Adrenal gland (tissue), 5 donors: ENCODE results near the gene RASSF5.

Experiments
- POLR2A ChIP-seq, 2 donors: fragments of 450-650 bp; IDR thresholded peaks; one replicate each; pipeline ENCODE4 v1.6.1; 2017; ENCODE audit warnings: antibody characterized with exemption in 2 of 2, mild to moderate bottlenecking in 2 of 2, moderate library complexity in 1 of 2
- TF ChIP-seq, protein P1 (sequence below), 6 experiments: fragments of 450-650 bp in 4 of 6; fragments of 200-600 bp in 2 of 6; sonication (generic) in 1 of 6; IDR thresholded peaks; 1 replicate in 5 of 6; 2 replicates in 1 of 6; pipeline versions ENCODE4 v1.5.1 to v1.8.0; 2016 to 2021; ENCODE audit warnings: antibody characterized with exemption in 6 of 6, mild to moderate bottlenecking in 2 of 6, moderate library complexity in 1 of 6
- donor health status: DM: no; HTN: no; CAD: no.

DNA sequence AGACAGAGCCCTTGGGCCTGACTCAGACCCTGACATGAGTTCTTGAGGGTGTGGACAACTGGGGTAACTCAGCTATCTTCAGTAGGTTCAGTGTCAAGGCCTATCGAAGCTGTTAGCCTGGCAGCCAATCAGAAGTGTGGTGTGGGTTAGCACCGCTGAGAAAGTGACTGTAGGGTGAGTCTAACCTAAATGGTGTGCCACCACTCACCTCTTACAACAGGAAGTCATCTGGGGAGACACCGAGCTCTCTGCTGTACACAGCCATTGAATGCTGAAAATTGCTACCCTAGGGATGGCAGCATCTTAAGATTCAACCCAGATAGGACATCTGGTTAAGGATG is 44.6 kb downstream of the RASSF5 start:
- TF ChIP-seq, protein P1, sequence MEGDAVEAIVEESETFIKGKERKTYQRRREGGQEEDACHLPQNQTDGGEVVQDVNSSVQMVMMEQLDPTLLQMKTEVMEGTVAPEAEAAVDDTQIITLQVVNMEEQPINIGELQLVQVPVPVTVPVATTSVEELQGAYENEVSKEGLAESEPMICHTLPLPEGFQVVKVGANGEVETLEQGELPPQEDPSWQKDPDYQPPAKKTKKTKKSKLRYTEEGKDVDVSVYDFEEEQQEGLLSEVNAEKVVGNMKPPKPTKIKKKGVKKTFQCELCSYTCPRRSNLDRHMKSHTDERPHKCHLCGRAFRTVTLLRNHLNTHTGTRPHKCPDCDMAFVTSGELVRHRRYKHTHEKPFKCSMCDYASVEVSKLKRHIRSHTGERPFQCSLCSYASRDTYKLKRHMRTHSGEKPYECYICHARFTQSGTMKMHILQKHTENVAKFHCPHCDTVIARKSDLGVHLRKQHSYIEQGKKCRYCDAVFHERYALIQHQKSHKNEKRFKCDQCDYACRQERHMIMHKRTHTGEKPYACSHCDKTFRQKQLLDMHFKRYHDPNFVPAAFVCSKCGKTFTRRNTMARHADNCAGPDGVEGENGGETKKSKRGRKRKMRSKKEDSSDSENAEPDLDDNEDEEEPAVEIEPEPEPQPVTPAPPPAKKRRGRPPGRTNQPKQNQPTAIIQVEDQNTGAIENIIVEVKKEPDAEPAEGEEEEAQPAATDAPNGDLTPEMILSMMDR (IDR thresholded peaks at IDR 0.05), result no peak
- TF ChIP-seq POLR2A (IDR thresholded peaks at IDR 0.05), result no peak
